Suprapubic skin (tissue), 3 donors: ENCODE results near the gene SETMAR.

ENCODE experiments used
- POLR2A ChIP-seq, 2 donors: fragments of 450-650 bp; IDR thresholded peaks; one replicate each; pipeline ENCODE4 v1.6.1; 2017; ENCODE audit warnings: antibody characterized with exemption in 2 of 2, mild to moderate bottlenecking in 2 of 2, moderate library complexity in 2 of 2
- TF ChIP-seq, protein P1 (sequence below), 2 donors: fragments of 200-600 bp in 1 of 2; fragments of 450-650 bp in 1 of 2; sonication (generic) in 1 of 2; IDR thresholded peaks; one replicate each; pipeline ENCODE4 v1.5.1; 2016 to 2019; ENCODE audit warnings: antibody characterized with exemption in 2 of 2, mild to moderate bottlenecking in 1 of 2, moderate library complexity in 1 of 2

DNA sequence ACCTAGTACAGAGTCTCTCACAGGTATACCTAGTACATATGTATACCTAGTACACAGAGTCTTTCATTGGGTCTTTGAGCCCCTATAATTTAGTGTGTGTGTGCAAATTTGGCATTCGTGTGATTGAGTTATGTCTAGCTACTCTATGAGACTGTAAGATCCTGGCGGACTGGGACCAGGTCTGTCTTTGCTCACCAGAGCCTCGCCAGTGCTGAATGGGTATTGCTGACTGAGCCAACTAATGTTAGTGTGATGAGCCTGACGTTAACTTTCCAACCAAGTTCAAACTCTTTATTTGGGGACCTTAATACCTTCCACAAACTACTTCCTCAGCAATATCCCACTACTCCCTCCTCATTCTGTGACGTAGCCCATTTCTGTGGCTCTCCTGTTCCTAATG lies 35.6 kb downstream of the SETMAR start:
- TF ChIP-seq, protein P1, sequence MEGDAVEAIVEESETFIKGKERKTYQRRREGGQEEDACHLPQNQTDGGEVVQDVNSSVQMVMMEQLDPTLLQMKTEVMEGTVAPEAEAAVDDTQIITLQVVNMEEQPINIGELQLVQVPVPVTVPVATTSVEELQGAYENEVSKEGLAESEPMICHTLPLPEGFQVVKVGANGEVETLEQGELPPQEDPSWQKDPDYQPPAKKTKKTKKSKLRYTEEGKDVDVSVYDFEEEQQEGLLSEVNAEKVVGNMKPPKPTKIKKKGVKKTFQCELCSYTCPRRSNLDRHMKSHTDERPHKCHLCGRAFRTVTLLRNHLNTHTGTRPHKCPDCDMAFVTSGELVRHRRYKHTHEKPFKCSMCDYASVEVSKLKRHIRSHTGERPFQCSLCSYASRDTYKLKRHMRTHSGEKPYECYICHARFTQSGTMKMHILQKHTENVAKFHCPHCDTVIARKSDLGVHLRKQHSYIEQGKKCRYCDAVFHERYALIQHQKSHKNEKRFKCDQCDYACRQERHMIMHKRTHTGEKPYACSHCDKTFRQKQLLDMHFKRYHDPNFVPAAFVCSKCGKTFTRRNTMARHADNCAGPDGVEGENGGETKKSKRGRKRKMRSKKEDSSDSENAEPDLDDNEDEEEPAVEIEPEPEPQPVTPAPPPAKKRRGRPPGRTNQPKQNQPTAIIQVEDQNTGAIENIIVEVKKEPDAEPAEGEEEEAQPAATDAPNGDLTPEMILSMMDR (IDR thresholded peaks at IDR 0.05) = no peak
- no peak for TF ChIP-seq POLR2A (IDR thresholded peaks at IDR 0.05)
